Measurements from ENCODE around the gene PDE12. TPM values are rescaled to one million over a fixed set of nuclear protein-coding genes. Genes with fewer than 3 reads are reported as not detected.
"Not testable (repeated sequence)": the region's sequence is repeated elsewhere in the genome, so short reads cannot be mapped to it uniquely, and the experiment has no call there.

PDE12 gene
- total and polyA plus RNA-seq, 8 donors: 1.9 to 10.3 (median 6.8) TPM

DNA sequence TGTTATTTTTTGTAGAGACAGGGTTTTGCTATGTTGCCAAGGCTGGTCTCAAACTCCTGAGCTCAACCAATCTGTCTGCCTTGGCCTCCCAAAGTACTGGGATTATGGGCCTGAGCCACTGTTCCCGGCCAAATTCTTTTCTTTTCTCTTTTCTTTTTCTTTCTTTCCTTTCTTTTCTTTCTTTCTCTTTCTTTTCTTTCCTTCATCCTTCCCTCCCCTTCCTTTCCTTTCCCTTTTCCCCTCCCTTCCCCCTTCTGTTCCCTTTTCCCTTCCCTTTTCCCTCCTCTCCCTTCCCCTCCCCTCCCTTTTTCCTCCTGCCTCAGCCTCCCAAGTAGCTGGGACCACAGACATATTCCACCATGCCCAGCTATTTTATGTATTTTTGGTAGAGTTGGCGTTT is 44.1 kb downstream of the PDE12 start:
- Histone ChIP-seq H3K4me3 (no peak overlapping the region), H3K27me3 (no peaks in the 10 kb centered on the region), H3K36me3 (no peaks in the 10 kb centered on the region), H3K4me1 (peaks cover 0 to 2% (median 0%) of the 10 kb centered on the region in 3 donors), H3K9me3 (no peaks in the 10 kb centered on the region), H3K27ac (no peak overlapping the region)
- DNase-seq (no peak), FAIRE-seq (no peak), ATAC-seq (no peak)
- intact Hi-C loops (cut with DNase I): no loop called here
- 91 to 100% methylated on average over 2 of the region's 2 CpGs for WGBS, 2 donors
- TF ChIP-seq CTCF (IDR thresholded peaks at IDR 0.05): no peak

DNA sequence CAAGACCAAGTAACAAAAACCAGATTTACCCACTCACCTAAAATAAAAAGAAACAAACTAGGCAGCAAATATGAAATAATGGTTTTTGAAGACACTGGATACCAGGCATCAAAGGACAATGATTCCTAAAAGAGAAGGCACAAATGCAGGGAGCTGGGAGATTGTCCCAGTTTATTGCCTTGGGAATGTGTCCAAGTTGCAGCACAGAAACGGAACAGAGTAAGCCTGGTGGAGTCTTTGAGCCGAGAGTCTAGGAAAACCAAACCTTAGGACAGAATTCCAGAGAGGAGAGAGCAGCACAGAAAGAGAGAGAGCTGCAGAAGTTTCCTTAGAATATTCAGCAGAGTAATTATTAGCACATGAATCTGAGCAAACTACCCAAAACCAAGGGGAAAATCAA is 48.9 kb downstream of the PDE12 start:
- WGBS, 2 donors: 50 to 67% methylated on average over 2 of the region's 2 CpGs
- TF ChIP-seq CTCF (IDR thresholded peaks at IDR 0.05): no peak
- no peak for DNase-seq
- intact Hi-C loops (cut with DNase I): no loop called here
- no peaks in the 10 kb centered on the region for H3K27me3 ChIP-seq
- no peak for FAIRE-seq
- H3K4me1 ChIP-seq: no peaks in the 10 kb centered on the region
- H3K36me3 ChIP-seq: no peaks in the 10 kb centered on the region
- no peaks in the 10 kb centered on the region for H3K9me3 ChIP-seq
- no peak for ATAC-seq
- H3K4me3 ChIP-seq: no peak overlapping the region
- no peak overlapping the region for H3K27ac ChIP-seq

GRCh38 chr3:57605683-57606082 is 49.6 kb downstream of the PDE12 start:
- H3K4me1 ChIP-seq: no peaks in the 10 kb centered on the region
- DNase-seq (no peak), FAIRE-seq (no peak), ATAC-seq (no peak)
- H3K27ac ChIP-seq: no peak overlapping the region
- TF ChIP-seq CTCF (IDR thresholded peaks at IDR 0.05): no peak
- no peaks in the 10 kb centered on the region for H3K27me3 ChIP-seq
- H3K36me3 ChIP-seq: no peaks in the 10 kb centered on the region
- no peaks in the 10 kb centered on the region for H3K9me3 ChIP-seq
- intact Hi-C loops (cut with DNase I): no loop called here
- no peak overlapping the region for H3K4me3 ChIP-seq

DNA sequence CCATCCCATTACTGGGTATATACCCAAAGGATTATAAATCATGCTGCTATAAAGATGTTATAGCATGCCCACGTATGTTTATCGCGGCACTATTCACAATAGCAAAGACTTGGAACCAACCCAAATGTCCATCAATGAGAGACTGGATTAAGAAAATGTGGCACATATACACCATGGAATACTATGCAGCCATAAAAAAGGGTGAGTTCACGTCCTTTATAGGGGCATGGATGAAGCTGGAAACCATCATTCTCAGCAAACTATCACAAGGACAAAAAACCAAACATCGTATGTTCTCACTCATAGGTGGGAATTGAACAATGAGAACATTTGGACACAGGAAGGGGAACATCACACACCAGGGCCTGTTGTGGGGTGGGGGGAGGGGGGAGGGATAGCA is 55.8 kb downstream of the PDE12 start:
- H3K27me3 ChIP-seq; DNase-seq; H3K36me3 ChIP-seq; ATAC-seq; H3K27ac ChIP-seq; H3K9me3 ChIP-seq; intact Hi-C loops (cut with DNase I); H3K4me1 ChIP-seq; H3K4me3 ChIP-seq; FAIRE-seq: not testable (repeated sequence)
- WGBS, 2 donors: 95 to 96% methylated on average over 5 of the region's 5 CpGs

DNA sequence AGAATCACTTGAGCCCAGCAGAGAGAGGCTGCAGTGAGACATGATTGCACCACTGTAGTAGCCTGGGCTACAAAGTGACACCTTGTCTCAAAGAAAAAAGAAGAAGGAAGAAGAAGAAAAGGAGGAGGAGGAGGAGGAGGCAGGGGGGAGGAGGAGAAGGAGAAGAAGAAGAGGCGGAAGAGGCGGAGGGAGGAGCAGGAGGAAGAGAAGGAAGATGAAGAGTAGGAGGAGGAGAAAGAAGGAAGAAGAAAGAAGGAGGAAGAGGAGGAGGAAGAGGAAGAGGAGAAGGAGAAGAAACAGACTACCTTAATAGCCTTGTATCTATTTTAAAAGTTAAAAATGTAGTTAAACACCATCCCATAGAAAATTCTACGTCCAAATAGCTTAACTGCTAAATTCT is 60.2 kb downstream of the PDE12 start:
- WGBS, 2 donors: 85 to 93% methylated on average over 3 of the region's 3 CpGs
- H3K4me1 ChIP-seq: no peaks in the 10 kb centered on the region

More for the DNA sequence above, 60.2 kb downstream of the PDE12 start:
- H3K27ac ChIP-seq: no peak overlapping the region
- no peak for TF ChIP-seq CTCF (IDR thresholded peaks at IDR 0.05)
- intact Hi-C loops (cut with DNase I): no loop called here
- no peak overlapping the region for H3K4me3 ChIP-seq
- ATAC-seq (no peak), DNase-seq (no peak), FAIRE-seq (no peak)
- no peaks in the 10 kb centered on the region for H3K9me3 ChIP-seq
- no peaks in the 10 kb centered on the region for H3K27me3 ChIP-seq
- H3K36me3 ChIP-seq: no peaks in the 10 kb centered on the region

Other genes with a start within 250 kb of the PDE12 start
- gene DNAH12, start 11.9 kb upstream of the PDE12 start, total RNA-seq: 1 to 10 TPM in 1 of 6 donors, under 1 TPM in 5; 0.38 to 1.2 (median 0.80) TPM
- gene DNAH12, start 11.9 kb upstream of the PDE12 start, polyA plus RNA-seq: 1 to 10 TPM; 1.7 to 6.1 TPM
- gene ARF4, start 41.1 kb downstream of the PDE12 start, total RNA-seq: 10 to 100 TPM; 49.3 to 98.1 (median 67.5) TPM
- gene ARF4, start 41.1 kb downstream of the PDE12 start, polyA plus RNA-seq: 10 to 100 TPM; 46.1 to 99.9 TPM
- 10 to 100 TPM in 1 of 6 donors, 1 to 10 TPM in 5; 7.2 to 12.0 (median 9.1) TPM for gene DENND6A, start 136.8 kb downstream of the PDE12 start, total RNA-seq
- 1 to 10 TPM; 3.3 to 6.1 TPM for gene DENND6A, start 136.8 kb downstream of the PDE12 start, polyA plus RNA-seq
- gene SLMAP, start 200.0 kb downstream of the PDE12 start, total RNA-seq: 10 to 100 TPM; 20.6 to 39.6 (median 23.8) TPM
- 10 to 100 TPM in 1 of 2 donors, 1 to 10 TPM in 1; 9.0 to 11.7 TPM for gene SLMAP, start 200.0 kb downstream of the PDE12 start, polyA plus RNA-seq

All from pancreas (tissue), 10 donors.